GM19238 (cell line): ENCODE data around the gene DLG2.
A peak's percentile ranks its signal among the peaks of the same experiment; 100 is the strongest.

Experiments used
- DNase-seq: peaks from one replicate; pipeline ENCODE4 v3.0.0; 2011; ENCODE audit warnings: low spot score; ENCODE audit not compliant: insufficient read length

DLG2 gene

GRCh38 chr11:84503503-84503902, 1123.6 kb downstream of the DLG2 start:
- DNase-seq, result no peak

- DNase-seq, result no peak
These were observed 1125.4 kb downstream of the DLG2 start for GRCh38 chr11:84501750-84502149.

- DNase-seq, result no peak
These were observed 1129.1 kb downstream of the DLG2 start for GRCh38 chr11:84497981-84498411.

- no peak for DNase-seq
These were observed 1130.0 kb downstream of the DLG2 start for GRCh38 chr11:84497181-84497580.

GRCh38 chr11:84496122-84496521, 1131.0 kb downstream of the DLG2 start:
- no peak for DNase-seq

- DNase-seq, result no peak
These were observed 1147.0 kb downstream of the DLG2 start for GRCh38 chr11:84480131-84480530.

- DNase-seq, result no peak
These were observed 1150.6 kb downstream of the DLG2 start for GRCh38 chr11:84476581-84476980.

- no peak for DNase-seq
These were observed 1155.6 kb downstream of the DLG2 start for GRCh38 chr11:84471501-84471900.

GRCh38 chr11:84468235-84468634, 1158.9 kb downstream of the DLG2 start:
- no peak for DNase-seq

GRCh38 chr11:84465040-84465439, 1162.1 kb downstream of the DLG2 start:
- no peak for DNase-seq

- no peak for DNase-seq
These were observed 1171.5 kb downstream of the DLG2 start for GRCh38 chr11:84455691-84456090.

- DNase-seq, result no peak
These were observed 1174.9 kb downstream of the DLG2 start for GRCh38 chr11:84452211-84452610.

- no peak for DNase-seq
These were observed 1188.6 kb downstream of the DLG2 start for GRCh38 chr11:84438565-84438964.

- peak; percentile 1 for DNase-seq
These were observed 1189.8 kb downstream of the DLG2 start for GRCh38 chr11:84437071-84437980.

- DNase-seq, result no peak
These were observed 1196.5 kb downstream of the DLG2 start for GRCh38 chr11:84430661-84431060.

GRCh38 chr11:84425673-84426072, 1201.5 kb downstream of the DLG2 start:
- DNase-seq, result no peak

- no peak for DNase-seq
These were observed 1206.9 kb downstream of the DLG2 start for GRCh38 chr11:84420271-84420670.

- no peak for DNase-seq
These were observed 1207.5 kb downstream of the DLG2 start for GRCh38 chr11:84419616-84420015.

- DNase-seq, result no peak
These were observed 1212.2 kb downstream of the DLG2 start for GRCh38 chr11:84414920-84415319.

- DNase-seq, result no peak
These were observed 1213.6 kb downstream of the DLG2 start for GRCh38 chr11:84413549-84413948.

- no peak for DNase-seq
These were observed 1214.3 kb downstream of the DLG2 start for GRCh38 chr11:84412862-84413261.

- DNase-seq, result no peak
These were observed 1218.2 kb downstream of the DLG2 start for GRCh38 chr11:84408946-84409411.

GRCh38 chr11:84407091-84407490, 1220.1 kb downstream of the DLG2 start:
- DNase-seq, result no peak
